ENCODE results near the gene MSS51.

Gene MSS51

GRCh38 chr10:73460897-73461296 is 27.5 kb upstream of the MSS51 start:
- TF ChIP-seq CTCF (conservative IDR thresholded peaks at IDR 0.05; ENCODE audit: low read length), result no peak
- DNase-seq (ENCODE audit: low read depth), result no peak
- no peak overlapping the region for H3K4me3 ChIP-seq (ENCODE audit: low read length)

- H3K4me3 ChIP-seq (ENCODE audit: low read length), result no peak overlapping the region
- no peak for TF ChIP-seq CTCF (conservative IDR thresholded peaks at IDR 0.05; ENCODE audit: low read length)
- DNase-seq (ENCODE audit: low read depth), result no peak
Observed at GRCh38 chr10:73459683-73460314, 26.4 kb upstream of the MSS51 start.

- no peak for DNase-seq (ENCODE audit: low read depth)
- no peak for TF ChIP-seq CTCF (conservative IDR thresholded peaks at IDR 0.05; ENCODE audit: low read length)
- no peak overlapping the region for H3K4me3 ChIP-seq (ENCODE audit: low read length)
Observed at GRCh38 chr10:73456187-73456890, 23.0 kb upstream of the MSS51 start.

GRCh38 chr10:73449113-73449512 is 15.8 kb upstream of the MSS51 start:
- no peak for DNase-seq (ENCODE audit: low read depth)
- TF ChIP-seq CTCF (conservative IDR thresholded peaks at IDR 0.05; ENCODE audit: low read length), result no peak
- H3K4me3 ChIP-seq (ENCODE audit: low read length), result no peak overlapping the region

- DNase-seq (ENCODE audit: low read depth), result no peak
- no peak for TF ChIP-seq CTCF (conservative IDR thresholded peaks at IDR 0.05; ENCODE audit: low read length)
- no peak overlapping the region for H3K4me3 ChIP-seq (ENCODE audit: low read length)
Observed at GRCh38 chr10:73448384-73448783, 15.0 kb upstream of the MSS51 start.

GRCh38 chr10:73446926-73447325 is 13.6 kb upstream of the MSS51 start:
- no peak for DNase-seq (ENCODE audit: low read depth)
- H3K4me3 ChIP-seq (ENCODE audit: low read length), result no peak overlapping the region
- no peak for TF ChIP-seq CTCF (conservative IDR thresholded peaks at IDR 0.05; ENCODE audit: low read length)

- H3K4me3 ChIP-seq (ENCODE audit: low read length), result no peak overlapping the region
- no peak for DNase-seq (ENCODE audit: low read depth)
- no peak for TF ChIP-seq CTCF (conservative IDR thresholded peaks at IDR 0.05; ENCODE audit: low read length)
Observed at GRCh38 chr10:73444457-73444856, 11.1 kb upstream of the MSS51 start.

Measured in AG10803 (cell line).